ENCODE results near the gene STXBP3. TPM values are rescaled to one million over a fixed set of nuclear protein-coding genes. Genes with fewer than 3 reads are reported as not detected.
A peak's percentile ranks its signal among the peaks of the same experiment; 100 is the strongest.

STXBP3 gene
- total and polyA plus RNA-seq, 9 of the 15 experiments (the other 6 are each of a cell fraction or from before 2014, with no cell fraction given): 32.5 to 52.5 (median 39.2) TPM

DNA sequence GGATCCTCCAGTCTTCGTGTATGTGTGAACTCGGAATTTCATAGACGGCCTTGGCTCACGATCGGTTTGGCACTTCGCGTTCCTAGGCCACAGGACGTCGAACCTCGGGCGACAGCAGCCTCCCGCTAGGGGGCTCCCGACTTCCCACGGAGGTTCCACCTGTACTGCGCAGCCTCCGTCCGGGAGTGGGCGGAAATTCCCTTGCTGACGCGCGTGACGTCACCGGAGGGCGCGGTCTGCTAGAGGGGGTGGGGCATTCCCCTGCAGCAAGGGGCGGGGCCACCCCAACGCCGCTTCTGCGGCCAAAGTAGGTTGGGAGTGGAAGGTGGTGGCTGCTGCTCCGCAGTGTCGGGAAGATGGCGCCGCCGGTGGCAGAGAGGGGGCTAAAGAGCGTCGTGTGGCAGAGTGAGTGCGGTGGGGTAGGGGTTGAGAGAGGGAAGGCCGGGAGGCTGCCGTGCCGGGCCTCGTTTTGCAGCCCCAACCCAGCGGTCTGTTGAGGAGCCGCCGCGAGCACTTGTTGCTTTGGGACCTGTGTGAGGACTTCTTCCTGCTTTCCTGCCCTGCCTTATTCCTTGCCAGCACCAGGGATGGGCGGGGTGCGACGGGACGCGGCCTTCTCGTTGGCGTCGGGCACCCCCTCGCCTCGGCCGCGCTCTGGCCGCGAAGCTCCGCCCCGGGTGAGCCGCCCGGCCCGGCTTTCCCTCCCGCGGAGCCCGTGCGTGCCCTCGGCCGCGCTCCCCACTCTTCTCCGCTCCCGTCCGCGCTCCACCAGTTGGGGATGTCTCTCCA is at the start of gene STXBP3 (continued):
- TF ChIP-seq, protein P1, sequence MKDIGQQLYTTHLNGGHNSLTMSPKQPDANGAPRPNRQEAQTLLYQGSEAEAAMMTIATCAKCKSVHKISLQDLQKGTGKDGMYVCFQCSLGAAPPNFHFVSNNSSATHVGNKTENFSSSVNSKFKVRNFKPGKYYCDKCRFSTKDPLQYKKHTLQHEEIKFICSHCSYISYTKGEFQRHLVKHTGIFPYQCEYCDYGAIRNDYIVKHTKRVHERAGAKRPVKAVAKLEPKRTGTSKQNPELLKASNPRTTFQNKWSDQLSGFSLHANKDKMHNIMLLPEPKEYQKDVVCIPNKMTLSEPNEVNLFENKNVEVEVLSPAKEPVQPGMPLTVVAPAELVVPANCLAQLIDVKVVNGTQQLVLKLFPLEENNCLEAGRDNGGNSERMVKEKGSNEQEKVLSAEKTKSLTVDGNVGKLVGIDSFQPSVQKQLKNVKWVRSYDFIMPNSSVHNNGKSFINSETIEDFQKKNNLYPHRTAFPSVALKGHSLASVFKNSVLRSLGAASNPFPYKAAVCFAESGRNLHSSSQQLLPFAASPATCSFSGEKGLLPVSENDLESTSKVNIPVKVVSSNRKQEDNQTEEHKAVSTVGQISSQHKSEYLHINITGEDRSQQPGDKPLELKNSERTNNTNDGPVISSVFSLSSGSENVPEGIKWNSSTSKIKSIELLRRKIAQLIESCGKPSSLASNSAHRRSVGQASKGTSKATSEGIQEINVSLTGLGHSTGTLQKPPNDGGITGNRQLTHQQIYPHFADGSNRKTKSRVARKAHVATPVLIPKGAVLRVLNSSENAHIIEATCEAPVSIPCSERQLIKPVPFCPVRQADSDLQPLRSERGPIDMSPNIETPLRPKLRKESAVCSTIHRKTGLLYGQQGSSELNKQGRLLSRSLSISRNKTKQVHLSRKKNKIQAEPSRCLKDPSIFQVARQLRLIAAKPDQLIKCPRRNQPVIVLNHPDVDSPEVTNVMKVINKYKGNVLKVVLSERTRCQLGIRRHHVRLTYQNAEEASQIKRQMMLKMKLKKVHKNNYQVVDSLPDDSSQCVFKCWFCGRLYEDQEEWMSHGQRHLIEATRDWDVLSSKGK (CRISPR knock-in tag; IDR thresholded peaks at IDR 0.05): no peak
- peak; percentile 72 for TF ChIP-seq KLF16 (IDR thresholded peaks at IDR 0.05)
- no peak; the same call in 1 of the 2 replicates for TF ChIP-seq RUNX1 (IDR thresholded peaks at IDR 0.05; ENCODE audit: low read depth)
- TF ChIP-seq, protein P2, sequence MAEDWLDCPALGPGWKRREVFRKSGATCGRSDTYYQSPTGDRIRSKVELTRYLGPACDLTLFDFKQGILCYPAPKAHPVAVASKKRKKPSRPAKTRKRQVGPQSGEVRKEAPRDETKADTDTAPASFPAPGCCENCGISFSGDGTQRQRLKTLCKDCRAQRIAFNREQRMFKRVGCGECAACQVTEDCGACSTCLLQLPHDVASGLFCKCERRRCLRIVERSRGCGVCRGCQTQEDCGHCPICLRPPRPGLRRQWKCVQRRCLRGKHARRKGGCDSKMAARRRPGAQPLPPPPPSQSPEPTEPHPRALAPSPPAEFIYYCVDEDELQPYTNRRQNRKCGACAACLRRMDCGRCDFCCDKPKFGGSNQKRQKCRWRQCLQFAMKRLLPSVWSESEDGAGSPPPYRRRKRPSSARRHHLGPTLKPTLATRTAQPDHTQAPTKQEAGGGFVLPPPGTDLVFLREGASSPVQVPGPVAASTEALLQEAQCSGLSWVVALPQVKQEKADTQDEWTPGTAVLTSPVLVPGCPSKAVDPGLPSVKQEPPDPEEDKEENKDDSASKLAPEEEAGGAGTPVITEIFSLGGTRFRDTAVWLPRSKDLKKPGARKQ (CRISPR knock-in tag; IDR thresholded peaks at IDR 0.05): no peak
- no peak for TF ChIP-seq SPI1 (IDR thresholded peaks at IDR 0.05; ENCODE audit: borderline replicate concordance, low read depth, low read length)
- TF ChIP-seq RFX7 (CRISPR knock-in tag; IDR thresholded peaks at IDR 0.05): no peak
- TF ChIP-seq ZNF707 (CRISPR knock-in tag; conservative IDR thresholded peaks at IDR 0.05): no peak
- TF ChIP-seq KDM4B (IDR thresholded peaks at IDR 0.05; ENCODE audit: borderline replicate concordance in 2 of 2, low read depth in 1 of 2): no peak; a peak in 1 of 4 replicates
- TF ChIP-seq XRCC4 (IDR thresholded peaks at IDR 0.05; ENCODE audit: extremely low read depth, insufficient read depth, insufficient read length): no peak
- peak; percentile 85 for TF ChIP-seq MYNN (IDR thresholded peaks at IDR 0.05)
- TF ChIP-seq MYNN (CRISPR knock-in tag; IDR thresholded peaks at IDR 0.05): no peak
- peak in 1 of 2 experiments; percentile 96; a peak in 3 of 4 replicates for TF ChIP-seq TEAD1 (CRISPR knock-in tag; IDR thresholded peaks at IDR 0.05)
- TF ChIP-seq, protein P3, sequence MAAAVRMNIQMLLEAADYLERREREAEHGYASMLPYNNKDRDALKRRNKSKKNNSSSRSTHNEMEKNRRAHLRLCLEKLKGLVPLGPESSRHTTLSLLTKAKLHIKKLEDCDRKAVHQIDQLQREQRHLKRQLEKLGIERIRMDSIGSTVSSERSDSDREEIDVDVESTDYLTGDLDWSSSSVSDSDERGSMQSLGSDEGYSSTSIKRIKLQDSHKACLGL (CRISPR knock-in tag; IDR thresholded peaks at IDR 0.05; ENCODE audit: borderline replicate concordance, poor library complexity, severe bottlenecking): no peak
- no peak for TF ChIP-seq STAT5B (CRISPR knock-in tag; IDR thresholded peaks at IDR 0.05)
- no peak for TF ChIP-seq ETS2 (tag; IDR thresholded peaks at IDR 0.05; ENCODE audit: borderline replicate concordance, poor library complexity, severe bottlenecking)
- TF ChIP-seq, protein P4, sequence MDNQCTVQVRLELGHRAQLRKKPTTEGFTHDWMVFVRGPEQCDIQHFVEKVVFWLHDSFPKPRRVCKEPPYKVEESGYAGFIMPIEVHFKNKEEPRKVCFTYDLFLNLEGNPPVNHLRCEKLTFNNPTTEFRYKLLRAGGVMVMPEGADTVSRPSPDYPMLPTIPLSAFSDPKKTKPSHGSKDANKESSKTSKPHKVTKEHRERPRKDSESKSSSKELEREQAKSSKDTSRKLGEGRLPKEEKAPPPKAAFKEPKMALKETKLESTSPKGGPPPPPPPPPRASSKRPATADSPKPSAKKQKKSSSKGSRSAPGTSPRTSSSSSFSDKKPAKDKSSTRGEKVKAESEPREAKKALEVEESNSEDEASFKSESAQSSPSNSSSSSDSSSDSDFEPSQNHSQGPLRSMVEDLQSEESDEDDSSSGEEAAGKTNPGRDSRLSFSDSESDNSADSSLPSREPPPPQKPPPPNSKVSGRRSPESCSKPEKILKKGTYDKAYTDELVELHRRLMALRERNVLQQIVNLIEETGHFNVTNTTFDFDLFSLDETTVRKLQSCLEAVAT (IDR thresholded peaks at IDR 0.05): peak; percentile 66 to 93; a peak in 3 of 4 replicates
- TF ChIP-seq MXI1 (IDR thresholded peaks at IDR 0.05; ENCODE audit: low read depth, low read length): no peak
- peak; percentile 62; the same call in 1 of the 2 replicates for TF ChIP-seq ZC3H11A (IDR thresholded peaks at IDR 0.05; ENCODE audit: low read depth, low read length)
- no peak for TF ChIP-seq IRF2 (CRISPR knock-in tag; IDR thresholded peaks at IDR 0.05)
- no peak for TF ChIP-seq ZNF146 (CRISPR knock-in tag; IDR thresholded peaks at IDR 0.05; ENCODE audit: unreplicated experiment)
- TF ChIP-seq TBP (optimal IDR thresholded peaks at IDR 0.05; ENCODE audit: low read depth, low read length): peak; percentile 92
- peak; percentile 74; the same call in 1 of the 2 replicates for TF ChIP-seq RFX5 (IDR thresholded peaks at IDR 0.05; ENCODE audit: low read depth, low read length)
